HCT116 (cell line): ENCODE data around the gene FAM20C. TPM values are rescaled to one million over a fixed set of nuclear protein-coding genes. Genes with fewer than 3 reads are reported as not detected.

ENCODE experiments used
- ATAC-seq: fragments of 200-7000 bp; cut with Tn5 transposase; 2 replicates; pipeline ENCODE4 v1.9.1; 2020; ENCODE audit warnings: mild to moderate bottlenecking, moderate library complexity
- BruUV-seq: library from RNA; stranded (reverse); fragments of 400-500 nt; replicated peaks from 2 replicates; lab custom pipeline; 2021; lab: Mats Ljungman, UMichigan
- CTCF ChIA-PET: fragments of 300-600 bp; sonication (Branson Sonifier 250); formaldehyde crosslinking; loops from one replicate; lab custom pipeline; 2021; ENCODE audit warnings: antibody characterized with exemption; lab: Charles Lee
- POLR2A ChIA-PET: fragments of 300-600, 350-600 bp; sonication (Branson Sonifier 250); formaldehyde crosslinking; loops from one replicate; lab custom pipeline; 2021; ENCODE audit warnings: antibody characterized with exemption; lab: Charles Lee
- RAD21 ChIA-PET, 2 experiments: fragments of 300-600 bp; sonication (Branson Sonifier 250); formaldehyde crosslinking; loops; one replicate each; lab custom pipeline; 2023; ENCODE audit warnings: low total read pairs in 2 of 2; ENCODE audit not compliant: uncharacterized antibody in 2 of 2, unreplicated experiment in 2 of 2, low non-redundant PET in 1 of 2; lab: Charles Lee
- DNase-seq: peaks from one replicate; pipeline ENCODE4 v3.0.0-alpha.2; 2010; ENCODE audit warnings: low read depth, low spot score
- H2AFZ ChIP-seq: fragments of 200-600 bp; shearing (Covaris generic), sonication (generic); 2 replicates; pipeline ENCODE4 v1.6.1; 2017; ENCODE audit warnings: low read depth, mixed run types, mixed read lengths, antibody characterized with exemption, low read length; ENCODE audit not compliant: poor library complexity, severe bottlenecking
- H3K27ac ChIP-seq: 2 replicates; pipeline ENCODE4 v1.5.1; 2012; ENCODE audit warnings: low read depth, low read length
- H3K27me3 ChIP-seq: fragments of 200-600 bp; sonication (generic); 2 replicates; pipeline ENCODE4 v1.6.1; 2016; ENCODE audit warnings: mixed run types, low read length, mixed read lengths; ENCODE audit not compliant: insufficient read depth
- H3K36me3 ChIP-seq, 2 experiments: fragments of 200-500 bp in 1 of 2; fragments of 200-600 bp in 1 of 2; sonication (Bioruptor generic) in 1 of 2; sonication (generic) in 1 of 2; 2 replicates each; pipeline versions ENCODE4 v1.5.1 to v1.6.1; 2014 to 2016; ENCODE audit warnings: low read length in 2 of 2, inconsistent platforms in 1 of 2, mixed read lengths in 1 of 2, mixed run types in 1 of 2; ENCODE audit not compliant: insufficient read depth in 2 of 2, control insufficient read depth in 1 of 2
- H3K4me1 ChIP-seq, 2 experiments: fragments of 200-600 bp in 1 of 2; sonication (generic) in 1 of 2; 2 replicates each; pipeline versions ENCODE4 v1.5.1 to v1.6.1; 2012 to 2017; ENCODE audit warnings: low read length in 2 of 2, inconsistent platforms in 1 of 2, mild to moderate bottlenecking in 1 of 2, mixed read lengths in 1 of 2, mixed run types in 1 of 2, moderate library complexity in 1 of 2; ENCODE audit not compliant: insufficient read depth in 2 of 2, control insufficient read depth in 1 of 2
- H3K4me2 ChIP-seq: fragments of 200-600 bp; sonication (generic); 2 replicates; pipeline ENCODE4 v1.6.1; 2017; ENCODE audit warnings: mixed run types, low read length, mixed read lengths
- H3K4me3 ChIP-seq, 2 experiments: fragments of 200-600 bp in 1 of 2; sonication (generic) in 1 of 2; replicated peaks in 1 of 2; 2 replicates each; pipeline ENCODE4 v1.5.1; 2011 to 2016; ENCODE audit warnings: low read length in 2 of 2, control low read depth in 1 of 2, low read depth in 1 of 2, mild to moderate bottlenecking in 1 of 2, mixed read lengths in 1 of 2, mixed run types in 1 of 2
- H3K79me2 ChIP-seq: fragments of 200-600 bp; sonication (generic); 2 replicates; pipeline ENCODE4 v1.6.1; 2017; ENCODE audit warnings: mild to moderate bottlenecking, mixed run types, low read length, moderate library complexity, mixed read lengths; ENCODE audit not compliant: insufficient read depth
- H3K9ac ChIP-seq: fragments of 200-600 bp; sonication (generic); 2 replicates; pipeline ENCODE4 v1.6.1; 2016; ENCODE audit warnings: low read length, mixed read lengths
- H3K9me2 ChIP-seq: fragments of 200-600 bp; sonication (generic), shearing (Covaris generic); 2 replicates; pipeline ENCODE4 v1.6.1; 2017; ENCODE audit warnings: mixed run types, mild to moderate bottlenecking, moderate library complexity; ENCODE audit not compliant: insufficient read depth
- H3K9me3 ChIP-seq, 2 experiments: fragments of 200-500 bp in 1 of 2; fragments of 200-600 bp in 1 of 2; sonication (Bioruptor generic) in 1 of 2; sonication (generic) in 1 of 2; 2 replicates each; pipeline ENCODE4 v1.6.1; 2014 to 2017; ENCODE audit warnings: low read length in 2 of 2, mixed read lengths in 2 of 2, inconsistent platforms in 1 of 2, low read depth in 1 of 2, mild to moderate bottlenecking in 1 of 2, mixed run types in 1 of 2, moderate library complexity in 1 of 2; ENCODE audit not compliant: control insufficient read depth in 1 of 2, insufficient read depth in 1 of 2
- H4K20me1 ChIP-seq: fragments of 200-600 bp; sonication (generic), shearing (Covaris generic); 2 replicates; pipeline ENCODE4 v1.6.1; 2017; ENCODE audit warnings: mixed run types, mild to moderate bottlenecking, moderate library complexity; ENCODE audit not compliant: insufficient read depth
- CBX3 ChIP-seq: IDR thresholded peaks from 2 replicates; pipeline ENCODE4 v1.6.1; 2012; ENCODE audit warnings: low read depth
- CEBPB ChIP-seq: IDR thresholded peaks from 2 replicates; pipeline ENCODE4 v1.6.1; 2012; ENCODE audit warnings: low read depth
- ELF1 ChIP-seq: IDR thresholded peaks from 2 replicates; pipeline ENCODE4 v1.6.1; 2012; ENCODE audit warnings: low read depth, borderline replicate concordance
- EZH2phosphoT487 ChIP-seq: fragments of 200-600 bp; IDR thresholded peaks from 2 replicates; pipeline ENCODE4 v1.6.1; 2018; ENCODE audit warnings: antibody characterized with exemption, borderline replicate concordance
- FOSL1 ChIP-seq: IDR thresholded peaks from 2 replicates; pipeline ENCODE4 v1.6.1; 2012; ENCODE audit warnings: low read depth
- JUND ChIP-seq: IDR thresholded peaks from 2 replicates; pipeline ENCODE4 v1.6.1; 2012
- POLR2A ChIP-seq: IDR thresholded peaks from 2 replicates; pipeline ENCODE4 v1.7.0; 2011; ENCODE audit warnings: borderline replicate concordance; ENCODE audit not compliant: insufficient read depth, insufficient read length; ENCODE audit errors: extremely low read depth
- RAD21 ChIP-seq: IDR thresholded peaks from 2 replicates; pipeline ENCODE4 v1.6.1; 2012; ENCODE audit warnings: low read depth, mild to moderate bottlenecking
- SP1 ChIP-seq: IDR thresholded peaks from 2 replicates; pipeline ENCODE4 v1.6.1; 2012; ENCODE audit warnings: low read depth
- SRF ChIP-seq: IDR thresholded peaks from 2 replicates; pipeline ENCODE4 v1.6.1; 2012; ENCODE audit warnings: low read depth
- YY1 ChIP-seq: IDR thresholded peaks from 2 replicates; pipeline ENCODE4 v1.6.1; 2011; ENCODE audit warnings: low read length, low read depth, moderate library complexity, mild to moderate bottlenecking; ENCODE audit not compliant: insufficient replicate concordance; ENCODE audit errors: extremely low read depth
- intact Hi-C: fragments of 100-400 bp; cut with micrococcal nuclease; formaldehyde crosslinking; loops from 2 replicates; pipeline ENCODE4 v1.10.0; 2022
- total RNA-seq: library from RNA; stranded (reverse); gene quantifications from one replicate; pipeline ENCODE4 v1.2.1, GENCODE V29; 2021; ENCODE audit not compliant: unreplicated experiment
- TF ChIP-seq, protein P1 (sequence below): IDR thresholded peaks from 2 replicates; pipeline ENCODE4 v1.6.1; 2011; ENCODE audit warnings: mild to moderate bottlenecking, low read length, moderate library complexity; ENCODE audit not compliant: insufficient replicate concordance; ENCODE audit errors: extremely low read depth
- TF ChIP-seq, protein P2 (sequence below): IDR thresholded peaks from 2 replicates; pipeline ENCODE4 v1.6.1; 2012; ENCODE audit warnings: low read depth

Gene FAM20C
- total RNA-seq, 1 experiment from 2014 or later, result 27.1 TPM

DNA sequence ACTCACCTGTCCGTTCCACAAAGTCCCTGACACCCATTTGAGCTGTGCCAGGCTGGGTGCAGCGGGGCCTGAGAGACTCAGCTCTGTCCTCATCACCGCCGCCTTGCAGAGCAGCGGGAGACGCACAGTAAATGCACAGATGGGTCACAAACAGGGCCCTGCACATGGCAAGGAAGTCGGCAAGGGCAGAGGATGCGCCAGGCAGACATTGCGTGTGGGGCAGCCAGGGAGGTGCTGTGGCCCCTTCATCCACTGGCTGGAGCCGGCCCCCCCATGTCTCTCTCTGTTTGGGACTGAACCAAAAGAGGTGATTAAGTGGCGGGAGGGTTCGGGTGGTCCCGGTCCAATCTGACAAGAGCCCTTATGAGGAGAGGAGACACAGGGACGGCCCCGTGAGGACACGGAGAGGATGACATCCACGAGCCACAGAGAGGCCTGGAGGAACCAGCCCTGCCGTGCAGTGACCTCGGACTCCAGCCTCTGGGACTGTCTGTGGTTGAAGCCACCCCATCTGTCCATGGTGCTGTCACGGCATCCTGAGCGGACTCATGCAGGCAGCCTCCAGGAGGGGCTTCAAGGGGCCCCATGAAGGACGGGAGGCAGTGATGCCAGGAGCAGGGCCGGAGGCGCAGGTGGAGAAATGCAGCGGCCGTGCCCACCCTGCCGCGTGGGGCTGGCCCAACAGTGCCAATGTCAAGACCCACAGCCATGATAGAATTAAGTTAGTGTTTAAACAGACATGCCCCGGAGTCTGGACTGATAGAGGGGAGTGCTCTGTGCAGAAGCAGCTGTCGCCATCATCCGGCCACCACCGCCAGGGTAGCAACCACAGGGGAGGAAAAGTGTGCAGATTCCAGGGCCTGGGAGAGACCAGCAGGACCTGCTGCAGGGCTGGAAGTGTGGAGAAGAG lies 69.2 kb downstream of the FAM20C start:
- Histone ChIP-seq H3K4me1 (no peaks in the 10 kb centered on the region), H3K9me3 (peaks cover 23 to 31% of the 10 kb centered on the region in 2 experiments; a peak in 2 of 4 replicates), H3K9ac (no peak overlapping the region), H3K36me3 (peaks cover 0 to 5% of the 10 kb centered on the region in 2 experiments; a peak in 2 of 4 replicates), H3K27me3 (no peaks in the 10 kb centered on the region), H4K20me1 (no peaks in the 10 kb centered on the region), H3K27ac (no peak overlapping the region), H3K4me2 (no peak overlapping the region), H3K79me2 (no peaks in the 10 kb centered on the region), H3K9me2 (no peaks in the 10 kb centered on the region)
- ChIA-PET RAD21 (no interaction called here), CTCF (no interaction called here)
- ATAC-seq, result 0 out of 2 replicates have a peak, but pooled peaks have one; percentile 14
- BruUV-seq, result no TSS peak
- no peak for TF ChIP-seq POLR2A
- no peak for TF ChIP-seq SRF
- TF ChIP-seq CEBPB, result no peak
- no peak for TF ChIP-seq SP1
- TF ChIP-seq FOSL1, result no peak
- TF ChIP-seq YY1, result no peak
- no peak for TF ChIP-seq CBX3
- TF ChIP-seq, all 23 proteins: peak for 0
- H3K4me3 ChIP-seq, result no peak overlapping the region
- H2AFZ ChIP-seq, result no peak overlapping the region
- intact Hi-C loops, result no loop called here
- POLR2A ChIA-PET, result no interaction called here
- no peak for DNase-seq

DNA sequence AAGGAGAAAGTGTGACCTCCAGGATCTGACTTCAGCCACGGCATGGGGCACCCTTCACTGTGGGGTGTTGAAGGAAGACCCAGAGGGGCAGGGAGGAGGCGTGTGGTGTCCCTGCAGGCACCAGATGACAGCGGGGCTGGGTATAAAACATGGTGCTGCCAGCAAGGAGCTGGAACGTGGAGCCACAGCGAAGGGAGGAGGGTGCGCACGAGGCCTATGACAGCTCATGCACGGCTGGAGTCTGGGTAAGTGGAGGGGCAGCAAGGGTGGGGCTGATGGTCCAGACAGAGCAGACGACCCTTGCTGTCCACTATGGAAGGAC lies 69.8 kb downstream of the FAM20C start:
- DNase-seq (no peak), ATAC-seq (no peak)
- Histone ChIP-seq H2AFZ (no peak overlapping the region), H3K27me3 (no peaks in the 10 kb centered on the region), H3K36me3 (peaks cover 0 to 5% of the 10 kb centered on the region in 2 experiments; a peak in 2 of 4 replicates), H3K9me2 (no peaks in the 10 kb centered on the region), H3K27ac (no peak overlapping the region), H3K4me2 (no peak overlapping the region), H3K9me3 (peaks cover 23 to 31% of the 10 kb centered on the region in 2 experiments; a peak in 2 of 4 replicates), H3K79me2 (no peaks in the 10 kb centered on the region), H3K9ac (no peak overlapping the region), H3K4me1 (no peaks in the 10 kb centered on the region), H3K4me3 (no peak overlapping the region), H4K20me1 (no peaks in the 10 kb centered on the region)
- BruUV-seq, result no TSS peak
- intact Hi-C loops, result no loop called here
- TF ChIP-seq, protein P1, sequence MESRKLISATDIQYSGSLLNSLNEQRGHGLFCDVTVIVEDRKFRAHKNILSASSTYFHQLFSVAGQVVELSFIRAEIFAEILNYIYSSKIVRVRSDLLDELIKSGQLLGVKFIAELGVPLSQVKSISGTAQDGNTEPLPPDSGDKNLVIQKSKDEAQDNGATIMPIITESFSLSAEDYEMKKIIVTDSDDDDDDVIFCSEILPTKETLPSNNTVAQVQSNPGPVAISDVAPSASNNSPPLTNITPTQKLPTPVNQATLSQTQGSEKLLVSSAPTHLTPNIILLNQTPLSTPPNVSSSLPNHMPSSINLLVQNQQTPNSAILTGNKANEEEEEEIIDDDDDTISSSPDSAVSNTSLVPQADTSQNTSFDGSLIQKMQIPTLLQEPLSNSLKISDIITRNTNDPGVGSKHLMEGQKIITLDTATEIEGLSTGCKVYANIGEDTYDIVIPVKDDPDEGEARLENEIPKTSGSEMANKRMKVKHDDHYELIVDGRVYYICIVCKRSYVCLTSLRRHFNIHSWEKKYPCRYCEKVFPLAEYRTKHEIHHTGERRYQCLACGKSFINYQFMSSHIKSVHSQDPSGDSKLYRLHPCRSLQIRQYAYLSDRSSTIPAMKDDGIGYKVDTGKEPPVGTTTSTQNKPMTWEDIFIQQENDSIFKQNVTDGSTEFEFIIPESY, result no peak
- TF ChIP-seq CBX3 (no peak), RAD21 (no peak), ELF1 (no peak), EZH2phosphoT487 (no peak), JUND (no peak)
- TF ChIP-seq, protein P2, sequence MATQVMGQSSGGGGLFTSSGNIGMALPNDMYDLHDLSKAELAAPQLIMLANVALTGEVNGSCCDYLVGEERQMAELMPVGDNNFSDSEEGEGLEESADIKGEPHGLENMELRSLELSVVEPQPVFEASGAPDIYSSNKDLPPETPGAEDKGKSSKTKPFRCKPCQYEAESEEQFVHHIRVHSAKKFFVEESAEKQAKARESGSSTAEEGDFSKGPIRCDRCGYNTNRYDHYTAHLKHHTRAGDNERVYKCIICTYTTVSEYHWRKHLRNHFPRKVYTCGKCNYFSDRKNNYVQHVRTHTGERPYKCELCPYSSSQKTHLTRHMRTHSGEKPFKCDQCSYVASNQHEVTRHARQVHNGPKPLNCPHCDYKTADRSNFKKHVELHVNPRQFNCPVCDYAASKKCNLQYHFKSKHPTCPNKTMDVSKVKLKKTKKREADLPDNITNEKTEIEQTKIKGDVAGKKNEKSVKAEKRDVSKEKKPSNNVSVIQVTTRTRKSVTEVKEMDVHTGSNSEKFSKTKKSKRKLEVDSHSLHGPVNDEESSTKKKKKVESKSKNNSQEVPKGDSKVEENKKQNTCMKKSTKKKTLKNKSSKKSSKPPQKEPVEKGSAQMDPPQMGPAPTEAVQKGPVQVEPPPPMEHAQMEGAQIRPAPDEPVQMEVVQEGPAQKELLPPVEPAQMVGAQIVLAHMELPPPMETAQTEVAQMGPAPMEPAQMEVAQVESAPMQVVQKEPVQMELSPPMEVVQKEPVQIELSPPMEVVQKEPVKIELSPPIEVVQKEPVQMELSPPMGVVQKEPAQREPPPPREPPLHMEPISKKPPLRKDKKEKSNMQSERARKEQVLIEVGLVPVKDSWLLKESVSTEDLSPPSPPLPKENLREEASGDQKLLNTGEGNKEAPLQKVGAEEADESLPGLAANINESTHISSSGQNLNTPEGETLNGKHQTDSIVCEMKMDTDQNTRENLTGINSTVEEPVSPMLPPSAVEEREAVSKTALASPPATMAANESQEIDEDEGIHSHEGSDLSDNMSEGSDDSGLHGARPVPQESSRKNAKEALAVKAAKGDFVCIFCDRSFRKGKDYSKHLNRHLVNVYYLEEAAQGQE, result no peak
- RAD21 ChIA-PET, result no interaction called here
- CTCF ChIA-PET, result no interaction called here
- POLR2A ChIA-PET, result no interaction called here
